ENCODE measurements around the gene RTN3. TPM values are rescaled to one million over a fixed set of nuclear protein-coding genes. Genes with fewer than 3 reads are reported as not detected.

Gene RTN3
- total RNA-seq, 2 experiments from 2014 or later, result 46.7 to 47.6 TPM

Other genes with a start within 250 kb of the RTN3 start
- gene PLAAT5, start 190.3 kb upstream of the RTN3 start, total RNA-seq, result not detected
- gene LGALS12, start 175.4 kb upstream of the RTN3 start, total RNA-seq, result not detected
- gene PLAAT4, start 144.7 kb upstream of the RTN3 start, total RNA-seq, result 10 to 100 TPM; 16.1 to 16.6 TPM
- not detected for gene PLAAT2, start 118.1 kb upstream of the RTN3 start, total RNA-seq
- gene PLAAT3, start 67.1 kb upstream of the RTN3 start, total RNA-seq, result 1 to 10 TPM; 3.5 to 3.7 TPM
- gene ATL3, start 10.1 kb upstream of the RTN3 start, total RNA-seq, result 10 to 100 TPM; 19.5 to 21.0 TPM
- gene ZFTA, start 87.3 kb downstream of the RTN3 start, total RNA-seq, result under 1 TPM; 0.91 TPM
- gene SPINDOC, start 132.0 kb downstream of the RTN3 start, total RNA-seq, result 10 to 100 TPM; 15.3 to 15.4 TPM
- 10 to 100 TPM; 15.8 to 17.6 TPM for gene MARK2, start 157.6 kb downstream of the RTN3 start, total RNA-seq
- gene RCOR2, start 235.7 kb downstream of the RTN3 start, total RNA-seq, result under 1 TPM; 0.17 to 0.19 TPM